Natural killer cell (primary cell): ENCODE results near the gene KIFC3. TPM values are rescaled to one million over a fixed set of nuclear protein-coding genes. Genes with fewer than 3 reads are reported as not detected.
A peak's percentile ranks its signal among the peaks of the same experiment; 100 is the strongest.

Experiments
- ATAC-seq, 3 donors: fragments of 150-1000 bp in 2 of 3; fragments of 200-7000 bp in 1 of 3; cut with Tn5 transposase; 1 replicate in 1 of 3; 2 replicates in 2 of 3; pipeline ENCODE4 v1.10.0; 2021; ENCODE audit warnings: mild to moderate bottlenecking in 2 of 3, moderate library complexity in 2 of 3
- DNase-seq, 2 donors: peaks; one replicate each; pipeline versions ENCODE4 v3.0.0 to v3.0.0-alpha.2; 2013 to 2021; ENCODE audit warnings: mixed read lengths in 1 of 2
- H3K27ac ChIP-seq: one replicate; pipeline ENCODE4 v1.5.1; 2013; ENCODE audit warnings: mild to moderate bottlenecking, low read length
- H3K27me3 ChIP-seq: one replicate; pipeline ENCODE4 v1.6.1; 2013; ENCODE audit warnings: low read length; ENCODE audit not compliant: control insufficient read depth, insufficient read depth
- H3K36me3 ChIP-seq: one replicate; pipeline ENCODE4 v1.6.1; 2013; ENCODE audit warnings: low read length; ENCODE audit not compliant: control insufficient read depth, insufficient read depth
- H3K4me1 ChIP-seq: one replicate; pipeline ENCODE4 v1.6.1; 2013; ENCODE audit warnings: low read length; ENCODE audit not compliant: control insufficient read depth, insufficient read depth
- H3K4me3 ChIP-seq: one replicate; pipeline ENCODE4 v1.5.1; 2013; ENCODE audit warnings: low read length
- H3K9me3 ChIP-seq: one replicate; pipeline ENCODE4 v1.6.1; 2013; ENCODE audit warnings: low read length; ENCODE audit not compliant: control insufficient read depth, insufficient read depth
- H3K27ac Mint-ChIP-seq, 2 donors: one replicate each; pipeline ENCODE4 v1.8.0; 2022; ENCODE audit warnings: mild to moderate bottlenecking in 2 of 2, mixed read lengths in 2 of 2, moderate library complexity in 1 of 2
- H3K27me3 Mint-ChIP-seq, 2 donors: one replicate each; pipeline ENCODE4 v1.8.0; 2022; ENCODE audit warnings: low read depth in 2 of 2, mixed read lengths in 2 of 2
- H3K36me3 Mint-ChIP-seq: one replicate; pipeline ENCODE4 v1.8.0; 2022; ENCODE audit warnings: mixed read lengths
- H3K4me1 Mint-ChIP-seq, 2 donors: one replicate each; pipeline ENCODE4 v1.8.0; 2022; ENCODE audit warnings: mixed read lengths in 2 of 2
- H3K4me3 Mint-ChIP-seq: one replicate; pipeline ENCODE4 v1.8.0; 2022; ENCODE audit warnings: mild to moderate bottlenecking, moderate library complexity, mixed read lengths
- H3K9me3 Mint-ChIP-seq, 2 donors: one replicate each; pipeline ENCODE4 v1.8.0; 2022; ENCODE audit warnings: mixed read lengths in 2 of 2
- WGBS: methylation state at CpG from one replicate; pipeline ENCODE4 v1.1.7; 2013; ENCODE audit warnings: missing lambda C conversion rate; ENCODE audit not compliant: insufficient coverage; 5-methylcytosine and 5-hydroxymethylcytosine counted together
- intact Hi-C: fragments of 100-400 bp; cut with micrococcal nuclease; formaldehyde crosslinking; loops from one replicate; pipeline ENCODE4 v1.14.2; 2022
- total RNA-seq, 4 donors: library from RNA; stranded (reverse); fragments of 120-200 nt in 1 of 4; gene quantifications; one replicate each; pipeline versions ENCODE4 v1.2.3 to v1.2.4, GENCODE V29; 2013 to 2022
- TF ChIP-seq, protein P1 (sequence below): fragments of 200-600 bp; IDR thresholded peaks from one replicate; pipeline ENCODE4 v1.8.0; 2022; ENCODE audit warnings: antibody characterized with exemption

The KIFC3 gene
- total RNA-seq, 3 donors from 2014 or later (not counting 1 experiment from before 2014, with no cell fraction given): 54.2 to 106 (median 84.9) TPM

DNA sequence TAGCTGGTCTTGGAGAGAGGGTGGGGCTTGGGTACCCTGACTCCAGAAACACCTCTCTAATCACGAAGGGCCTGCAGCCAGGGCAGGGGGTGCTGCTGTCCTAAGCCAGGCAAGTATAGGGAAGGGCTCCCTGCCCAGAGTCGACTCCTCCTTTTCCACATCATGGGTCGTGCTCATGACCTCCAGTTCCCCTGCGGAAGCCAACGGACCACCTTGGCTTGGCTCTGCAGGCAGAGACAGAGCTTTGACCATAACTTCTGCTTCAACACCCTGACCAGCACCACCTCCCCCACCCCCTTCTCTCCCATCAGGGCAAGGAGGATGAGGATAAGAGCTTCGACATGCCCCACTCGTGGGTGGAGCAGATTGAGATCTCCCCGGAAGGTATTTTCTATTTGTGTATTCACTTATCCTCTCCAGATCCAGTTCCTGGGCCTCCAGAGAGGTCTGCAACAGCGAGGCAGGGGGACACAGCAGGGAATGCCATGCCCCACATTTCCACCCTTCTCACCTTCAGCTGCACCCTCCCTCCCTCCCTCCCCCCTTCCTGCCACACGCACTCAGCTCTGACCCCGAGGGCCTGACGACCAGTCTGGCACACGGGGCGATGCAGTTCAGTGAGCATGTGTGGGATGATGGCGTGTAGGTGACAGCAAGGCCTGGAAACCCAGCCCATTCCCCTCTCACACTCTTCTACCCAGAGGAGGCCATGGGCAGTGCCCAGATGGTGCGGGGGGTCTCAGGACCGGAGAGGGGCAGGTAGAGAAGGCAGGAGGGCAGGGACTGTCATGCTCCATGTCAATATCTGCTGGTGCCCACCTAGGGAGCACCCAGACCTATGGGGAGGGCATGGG lies 80.7 kb downstream of the KIFC3 start:
- H3K27me3 Mint-ChIP-seq: no peaks in the 10 kb centered on the region
- Histone ChIP-seq H3K36me3 (no peaks in the 10 kb centered on the region), H3K4me3 (no peak overlapping the region), H3K9me3 (no peaks in the 10 kb centered on the region), H3K4me1 (no peaks in the 10 kb centered on the region), H3K27me3 (no peaks in the 10 kb centered on the region), H3K27ac (no peak overlapping the region)
- no peak for DNase-seq
- no peaks in the 10 kb centered on the region for H3K9me3 Mint-ChIP-seq
- no peaks in the 10 kb centered on the region for H3K36me3 Mint-ChIP-seq
- intact Hi-C loops: loop anchor here (2.0 kb wide), 1 partner anchor 73 kb away; no protein-coding TSS in a partner anchor
- H3K4me3 Mint-ChIP-seq: no peak overlapping the region
- TF ChIP-seq, protein P1, sequence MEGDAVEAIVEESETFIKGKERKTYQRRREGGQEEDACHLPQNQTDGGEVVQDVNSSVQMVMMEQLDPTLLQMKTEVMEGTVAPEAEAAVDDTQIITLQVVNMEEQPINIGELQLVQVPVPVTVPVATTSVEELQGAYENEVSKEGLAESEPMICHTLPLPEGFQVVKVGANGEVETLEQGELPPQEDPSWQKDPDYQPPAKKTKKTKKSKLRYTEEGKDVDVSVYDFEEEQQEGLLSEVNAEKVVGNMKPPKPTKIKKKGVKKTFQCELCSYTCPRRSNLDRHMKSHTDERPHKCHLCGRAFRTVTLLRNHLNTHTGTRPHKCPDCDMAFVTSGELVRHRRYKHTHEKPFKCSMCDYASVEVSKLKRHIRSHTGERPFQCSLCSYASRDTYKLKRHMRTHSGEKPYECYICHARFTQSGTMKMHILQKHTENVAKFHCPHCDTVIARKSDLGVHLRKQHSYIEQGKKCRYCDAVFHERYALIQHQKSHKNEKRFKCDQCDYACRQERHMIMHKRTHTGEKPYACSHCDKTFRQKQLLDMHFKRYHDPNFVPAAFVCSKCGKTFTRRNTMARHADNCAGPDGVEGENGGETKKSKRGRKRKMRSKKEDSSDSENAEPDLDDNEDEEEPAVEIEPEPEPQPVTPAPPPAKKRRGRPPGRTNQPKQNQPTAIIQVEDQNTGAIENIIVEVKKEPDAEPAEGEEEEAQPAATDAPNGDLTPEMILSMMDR: no peak
- peaks cover 0 to 18% of the 10 kb centered on the region in 2 donors for H3K4me1 Mint-ChIP-seq
- WGBS: 83% methylated on average over 12 of the region's 17 CpGs
- H3K27ac Mint-ChIP-seq: peak overlapping the region in 1 of 2 donors; percentile 66
- ATAC-seq: no peak

DNA sequence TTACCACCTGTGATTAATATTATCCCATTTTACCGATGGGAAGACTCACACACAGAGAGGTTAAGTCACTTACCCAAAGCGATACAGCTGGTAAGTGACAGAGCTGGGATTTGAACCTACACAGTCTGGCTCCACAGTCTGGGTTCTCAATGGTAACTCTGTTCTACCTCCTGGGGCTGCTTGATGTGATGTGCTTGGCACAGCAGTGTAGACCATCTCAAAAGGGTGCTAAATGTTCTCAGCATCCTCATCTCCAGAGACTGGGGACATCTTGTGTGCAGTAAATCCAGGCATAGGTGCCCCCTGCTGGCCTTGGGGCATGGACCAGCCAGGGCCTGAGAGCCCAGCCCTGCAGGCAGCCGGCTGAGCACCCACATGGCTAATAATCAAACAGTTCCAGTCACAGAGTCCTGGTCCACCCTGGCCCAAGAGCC lies 82.1 kb downstream of the KIFC3 start:
- WGBS: 73% methylated on average over 3 of the region's 3 CpGs
- no peaks in the 10 kb centered on the region for H3K27me3 Mint-ChIP-seq
- TF ChIP-seq, protein P1: peak; percentile 51
- Histone ChIP-seq H3K27ac (no peak overlapping the region), H3K4me3 (no peak overlapping the region), H3K9me3 (no peaks in the 10 kb centered on the region), H3K27me3 (no peaks in the 10 kb centered on the region), H3K4me1 (no peaks in the 10 kb centered on the region), H3K36me3 (no peaks in the 10 kb centered on the region)
- H3K27ac Mint-ChIP-seq: no peak overlapping the region
- no peaks in the 10 kb centered on the region for H3K9me3 Mint-ChIP-seq
- intact Hi-C loops: loop anchor here (1.0 to 2.0 kb wide), 2 partner anchors 71 to 144 kb away; no protein-coding TSS in a partner anchor
- peak; percentile 61 to 67 for DNase-seq
- no peak overlapping the region for H3K4me3 Mint-ChIP-seq
- H3K36me3 Mint-ChIP-seq: no peaks in the 10 kb centered on the region
- peaks cover 0 to 14% of the 10 kb centered on the region in 2 donors for H3K4me1 Mint-ChIP-seq
- peak; percentile 86 to 93 (median 90) for ATAC-seq

DNA sequence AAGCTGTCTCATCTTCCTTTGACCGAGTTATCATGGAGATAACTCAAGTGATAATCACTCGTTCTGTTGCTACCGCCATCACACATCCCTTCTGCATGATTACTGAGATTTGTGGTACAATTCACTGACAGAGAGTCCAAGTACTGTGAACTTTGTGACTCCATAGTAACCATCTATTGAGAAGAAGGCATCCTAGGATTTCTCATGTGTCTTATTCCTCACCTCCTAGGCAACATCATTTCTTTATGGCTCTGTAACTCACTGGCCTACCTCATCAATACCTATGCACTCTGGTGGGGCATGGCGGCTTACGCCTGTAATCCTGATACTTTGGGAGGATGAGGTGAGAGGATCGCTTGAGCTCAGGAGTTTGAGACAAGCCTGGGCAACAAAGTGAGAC lies 88.2 kb downstream of the KIFC3 start:
- Histone ChIP-seq H3K4me3 (no peak overlapping the region), H3K27me3 (no peaks in the 10 kb centered on the region), H3K36me3 (no peaks in the 10 kb centered on the region), H3K4me1 (no peaks in the 10 kb centered on the region), H3K27ac (no peak overlapping the region), H3K9me3 (no peaks in the 10 kb centered on the region)
- Mint-ChIP-seq H3K27ac (no peak overlapping the region), H3K27me3 (no peaks in the 10 kb centered on the region), H3K4me1 (no peaks in the 10 kb centered on the region), H3K4me3 (no peak overlapping the region), H3K36me3 (no peaks in the 10 kb centered on the region), H3K9me3 (no peaks in the 10 kb centered on the region)
- ATAC-seq: no peak
- intact Hi-C loops: no loop called here
- WGBS: 92% methylated on average over 6 of the region's 6 CpGs
- TF ChIP-seq, protein P1: no peak
- no peak for DNase-seq
